ACC112 (cell line): Measurements from ENCODE around the gene SLC25A21.

ENCODE experiments used
- H2AFZ ChIP-seq: fragments of 200-600 bp; sonication (generic); one replicate; pipeline ENCODE4 v1.6.0; 2017; ENCODE audit warnings: antibody characterized with exemption, low read length; ENCODE audit not compliant: unreplicated experiment
- H3K27ac ChIP-seq: fragments of 200-600 bp; sonication (generic); 2 replicates; pipeline ENCODE4 v1.5.1; 2014; ENCODE audit warnings: low read depth, mild to moderate bottlenecking, antibody characterized with exemption, low read length, moderate library complexity
- H3K27me3 ChIP-seq: fragments of 200-600 bp; sonication (generic); 2 replicates; pipeline ENCODE4 v1.6.1; 2014; ENCODE audit warnings: mild to moderate bottlenecking, antibody characterized with exemption, low read length, moderate library complexity, mixed read lengths; ENCODE audit not compliant: insufficient read depth
- H3K36me3 ChIP-seq: fragments of 200-600 bp; sonication (generic); 2 replicates; pipeline ENCODE4 v1.6.1; 2016; ENCODE audit warnings: mild to moderate bottlenecking, antibody characterized with exemption, low read length, moderate library complexity, mixed read lengths; ENCODE audit not compliant: insufficient read depth
- H3K4me1 ChIP-seq: fragments of 200-600 bp; sonication (generic); one replicate; pipeline ENCODE4 v1.6.1; 2016; ENCODE audit warnings: low read length, mixed read lengths; ENCODE audit not compliant: insufficient read depth, unreplicated experiment, control insufficient read depth
- H3K4me3 ChIP-seq: fragments of 200-600 bp; sonication (generic); 2 replicates; pipeline ENCODE4 v1.5.1; 2014; ENCODE audit warnings: mild to moderate bottlenecking, low read depth, low read length
- H3K79me2 ChIP-seq: fragments of 200-600 bp; sonication (generic); one replicate; pipeline ENCODE4 v1.6.0; 2016; ENCODE audit warnings: low read length; ENCODE audit not compliant: control insufficient read depth, unreplicated experiment, insufficient read depth

Gene SLC25A21

GRCh38 chr14:36829547-36829946 is 342.9 kb downstream of the SLC25A21 start:
- H3K4me1 ChIP-seq = no peaks in the 10 kb centered on the region
- H3K36me3 ChIP-seq = no peaks in the 10 kb centered on the region
- no peak overlapping the region for H3K4me3 ChIP-seq
- no peaks in the 10 kb centered on the region for H3K79me2 ChIP-seq
- H3K27ac ChIP-seq = no peak overlapping the region
- no peak overlapping the region for H2AFZ ChIP-seq
- peaks cover 19% of the 10 kb centered on the region; the same call in 1 of the 2 replicates for H3K27me3 ChIP-seq

- no peak overlapping the region for H3K27ac ChIP-seq
- H3K27me3 ChIP-seq = peaks cover 19% of the 10 kb centered on the region; the same call in 1 of the 2 replicates
- no peaks in the 10 kb centered on the region for H3K36me3 ChIP-seq
- H3K79me2 ChIP-seq = no peaks in the 10 kb centered on the region
- no peak overlapping the region for H2AFZ ChIP-seq
- no peaks in the 10 kb centered on the region for H3K4me1 ChIP-seq
- no peak overlapping the region for H3K4me3 ChIP-seq
Measured at GRCh38 chr14:36827861-36828260, 344.5 kb downstream of the SLC25A21 start.

GRCh38 chr14:36826614-36827013 is 345.8 kb downstream of the SLC25A21 start:
- Histone ChIP-seq H3K4me3 (no peak overlapping the region), H3K27me3 (peaks cover 19% of the 10 kb centered on the region; the same call in 1 of the 2 replicates), H2AFZ (no peak overlapping the region), H3K36me3 (no peaks in the 10 kb centered on the region), H3K79me2 (no peaks in the 10 kb centered on the region), H3K27ac (no peak overlapping the region), H3K4me1 (no peaks in the 10 kb centered on the region)

GRCh38 chr14:36824854-36825253 is 347.6 kb downstream of the SLC25A21 start:
- Histone ChIP-seq H3K4me3 (no peak overlapping the region), H3K79me2 (no peaks in the 10 kb centered on the region), H3K27me3 (peaks cover 14% of the 10 kb centered on the region; the same call in 1 of the 2 replicates), H3K36me3 (no peaks in the 10 kb centered on the region), H3K27ac (no peak overlapping the region), H3K4me1 (peaks cover 5% of the 10 kb centered on the region), H2AFZ (no peak overlapping the region)

GRCh38 chr14:36823651-36824050 is 348.8 kb downstream of the SLC25A21 start:
- no peaks in the 10 kb centered on the region for H3K79me2 ChIP-seq
- H3K4me3 ChIP-seq = no peak overlapping the region
- peaks cover 6% of the 10 kb centered on the region; the same call in 1 of the 2 replicates for H3K27me3 ChIP-seq
- H3K4me1 ChIP-seq = peaks cover 5% of the 10 kb centered on the region
- H3K36me3 ChIP-seq = no peaks in the 10 kb centered on the region
- H3K27ac ChIP-seq = no peak overlapping the region
- H2AFZ ChIP-seq = no peak overlapping the region

GRCh38 chr14:36822685-36823084 is 349.7 kb downstream of the SLC25A21 start:
- H3K4me3 ChIP-seq = no peak overlapping the region
- no peaks in the 10 kb centered on the region for H3K79me2 ChIP-seq
- H3K4me1 ChIP-seq = peaks cover 5% of the 10 kb centered on the region
- no peak overlapping the region for H3K27ac ChIP-seq
- no peaks in the 10 kb centered on the region for H3K27me3 ChIP-seq
- H3K36me3 ChIP-seq = no peaks in the 10 kb centered on the region
- no peak overlapping the region for H2AFZ ChIP-seq

GRCh38 chr14:36820901-36821300 is 351.5 kb downstream of the SLC25A21 start:
- Histone ChIP-seq H3K27me3 (no peaks in the 10 kb centered on the region), H3K27ac (no peak overlapping the region), H2AFZ (no peak overlapping the region), H3K79me2 (no peaks in the 10 kb centered on the region), H3K4me3 (no peak overlapping the region), H3K36me3 (no peaks in the 10 kb centered on the region), H3K4me1 (peaks cover 5% of the 10 kb centered on the region)

GRCh38 chr14:36820111-36820709 is 352.2 kb downstream of the SLC25A21 start:
- Histone ChIP-seq H3K79me2 (no peaks in the 10 kb centered on the region), H3K27me3 (no peaks in the 10 kb centered on the region), H3K4me3 (no peak overlapping the region), H3K27ac (no peak overlapping the region), H3K4me1 (peaks cover 5% of the 10 kb centered on the region), H3K36me3 (no peaks in the 10 kb centered on the region), H2AFZ (no peak overlapping the region)

- H2AFZ ChIP-seq = no peak overlapping the region
- H3K27ac ChIP-seq = no peak overlapping the region
Measured at GRCh38 chr14:36818794-36819384, 353.5 kb downstream of the SLC25A21 start.

GRCh38 chr14:36818246-36818645 is 354.2 kb downstream of the SLC25A21 start:
- H3K4me1 ChIP-seq = peaks cover 5% of the 10 kb centered on the region

More at GRCh38 chr14:36818794-36819384, 353.5 kb downstream of the SLC25A21 start:
- Histone ChIP-seq H3K27me3 (no peaks in the 10 kb centered on the region), H3K4me1 (peaks cover 5% of the 10 kb centered on the region), H3K79me2 (no peaks in the 10 kb centered on the region), H3K36me3 (no peaks in the 10 kb centered on the region), H3K4me3 (no peak overlapping the region)

More at GRCh38 chr14:36818246-36818645, 354.2 kb downstream of the SLC25A21 start:
- Histone ChIP-seq H3K79me2 (no peaks in the 10 kb centered on the region), H3K4me3 (no peak overlapping the region), H2AFZ (no peak overlapping the region), H3K36me3 (no peaks in the 10 kb centered on the region), H3K27ac (no peak overlapping the region), H3K27me3 (no peaks in the 10 kb centered on the region)
